ENCODE data around the gene C16orf78.

DNA sequence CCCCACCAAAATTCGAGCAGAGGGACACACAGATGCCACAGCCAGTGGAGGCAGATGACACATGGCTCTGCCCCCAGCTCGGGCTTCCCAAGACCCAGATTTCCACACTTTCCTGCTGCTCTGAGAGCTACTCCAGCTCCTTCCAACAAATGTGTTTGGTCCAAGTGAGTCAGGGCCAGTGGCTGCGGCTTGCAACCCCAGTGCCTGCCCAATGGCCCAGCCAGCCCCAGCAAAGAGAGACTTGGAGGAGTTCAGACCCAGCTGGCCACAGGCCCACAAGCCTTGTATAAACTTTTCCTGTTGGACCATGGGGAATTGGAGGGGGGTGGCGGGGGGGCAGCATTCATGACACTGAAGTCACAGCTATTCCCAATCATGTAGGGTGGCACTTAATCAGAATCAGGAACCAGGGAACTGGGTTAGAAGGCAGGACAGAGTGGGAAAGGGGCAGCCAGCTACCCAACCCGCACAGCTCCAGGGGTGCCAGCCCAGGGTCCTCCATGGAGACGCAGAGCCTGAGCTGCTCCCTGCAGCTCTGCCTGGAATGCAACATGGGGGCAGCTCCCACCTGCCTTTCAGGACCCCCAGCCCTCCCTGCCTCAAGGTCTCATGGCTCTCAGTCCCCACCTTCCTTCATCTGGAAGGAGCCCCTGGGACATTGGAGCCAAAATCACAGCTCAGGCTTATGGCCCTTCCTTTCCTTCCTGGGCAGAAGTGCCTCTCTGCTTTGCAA, 17.5 kb upstream of the C16orf78 start:
- no peak for TF ChIP-seq POLR2A (IDR thresholded peaks at IDR 0.05)
- TF ChIP-seq, protein P1, sequence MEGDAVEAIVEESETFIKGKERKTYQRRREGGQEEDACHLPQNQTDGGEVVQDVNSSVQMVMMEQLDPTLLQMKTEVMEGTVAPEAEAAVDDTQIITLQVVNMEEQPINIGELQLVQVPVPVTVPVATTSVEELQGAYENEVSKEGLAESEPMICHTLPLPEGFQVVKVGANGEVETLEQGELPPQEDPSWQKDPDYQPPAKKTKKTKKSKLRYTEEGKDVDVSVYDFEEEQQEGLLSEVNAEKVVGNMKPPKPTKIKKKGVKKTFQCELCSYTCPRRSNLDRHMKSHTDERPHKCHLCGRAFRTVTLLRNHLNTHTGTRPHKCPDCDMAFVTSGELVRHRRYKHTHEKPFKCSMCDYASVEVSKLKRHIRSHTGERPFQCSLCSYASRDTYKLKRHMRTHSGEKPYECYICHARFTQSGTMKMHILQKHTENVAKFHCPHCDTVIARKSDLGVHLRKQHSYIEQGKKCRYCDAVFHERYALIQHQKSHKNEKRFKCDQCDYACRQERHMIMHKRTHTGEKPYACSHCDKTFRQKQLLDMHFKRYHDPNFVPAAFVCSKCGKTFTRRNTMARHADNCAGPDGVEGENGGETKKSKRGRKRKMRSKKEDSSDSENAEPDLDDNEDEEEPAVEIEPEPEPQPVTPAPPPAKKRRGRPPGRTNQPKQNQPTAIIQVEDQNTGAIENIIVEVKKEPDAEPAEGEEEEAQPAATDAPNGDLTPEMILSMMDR (IDR thresholded peaks at IDR 0.05) = no peak
- no peak for TF ChIP-seq EP300 (IDR thresholded peaks at IDR 0.05)

Measured in ovary (tissue), 3 donors.